ENCODE results near the gene PRLH. TPM values are rescaled to one million over a fixed set of nuclear protein-coding genes. Genes with fewer than 3 reads are reported as not detected.

PRLH gene
- total and polyA plus RNA-seq, 7 donors, result not detected

DNA sequence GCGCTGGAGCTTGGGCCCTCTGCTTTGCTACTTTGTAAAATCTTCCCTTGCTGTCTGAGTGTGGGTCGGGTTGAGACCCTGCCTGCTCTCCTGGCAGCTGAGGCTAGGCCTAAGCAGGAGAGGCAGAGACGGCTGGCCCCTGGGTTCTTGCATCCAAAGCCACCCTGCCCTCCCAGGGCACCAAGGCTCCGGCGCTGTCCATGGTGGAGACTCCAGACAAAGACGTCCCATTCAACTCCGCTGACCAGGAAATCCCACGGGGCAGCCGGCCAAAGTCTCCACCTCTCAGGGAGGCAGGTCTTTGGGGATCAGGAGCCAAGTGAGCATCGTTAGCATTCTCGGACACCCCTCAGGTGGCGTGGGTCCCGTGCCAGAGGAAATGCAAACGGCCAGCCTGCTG, 2.6 kb upstream of the PRLH start:
- 23 to 26% (median 26%) methylated on average over 14 of the region's 14 CpGs for WGBS, 3 donors
- no peak for DNase-seq
- Histone ChIP-seq H3K4me1 (peaks cover 9% of the 10 kb centered on the region), H3K4me3 (no peak overlapping the region), H3K27me3 (ENCODE audit: insufficient read depth in 3 of 3, low read length in 2 of 3) (peaks cover 0 to 5% (median 0%) of the 10 kb centered on the region in 3 donors), H3K27ac (no peak overlapping the region), H3K36me3 (ENCODE audit: insufficient read depth in 1 of 2, low read depth in 1 of 2) (no peaks in the 10 kb centered on the region), H3K9me3 (no peaks in the 10 kb centered on the region)
- intact Hi-C loops (cut with DNase I), result loop anchor here in 1 of 2 donors (10.0 kb wide), 1 partner anchor 439 kb away; no protein-coding TSS in a partner anchor
- TF ChIP-seq, protein P1, sequence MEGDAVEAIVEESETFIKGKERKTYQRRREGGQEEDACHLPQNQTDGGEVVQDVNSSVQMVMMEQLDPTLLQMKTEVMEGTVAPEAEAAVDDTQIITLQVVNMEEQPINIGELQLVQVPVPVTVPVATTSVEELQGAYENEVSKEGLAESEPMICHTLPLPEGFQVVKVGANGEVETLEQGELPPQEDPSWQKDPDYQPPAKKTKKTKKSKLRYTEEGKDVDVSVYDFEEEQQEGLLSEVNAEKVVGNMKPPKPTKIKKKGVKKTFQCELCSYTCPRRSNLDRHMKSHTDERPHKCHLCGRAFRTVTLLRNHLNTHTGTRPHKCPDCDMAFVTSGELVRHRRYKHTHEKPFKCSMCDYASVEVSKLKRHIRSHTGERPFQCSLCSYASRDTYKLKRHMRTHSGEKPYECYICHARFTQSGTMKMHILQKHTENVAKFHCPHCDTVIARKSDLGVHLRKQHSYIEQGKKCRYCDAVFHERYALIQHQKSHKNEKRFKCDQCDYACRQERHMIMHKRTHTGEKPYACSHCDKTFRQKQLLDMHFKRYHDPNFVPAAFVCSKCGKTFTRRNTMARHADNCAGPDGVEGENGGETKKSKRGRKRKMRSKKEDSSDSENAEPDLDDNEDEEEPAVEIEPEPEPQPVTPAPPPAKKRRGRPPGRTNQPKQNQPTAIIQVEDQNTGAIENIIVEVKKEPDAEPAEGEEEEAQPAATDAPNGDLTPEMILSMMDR (IDR thresholded peaks at IDR 0.05), result no peak
- ATAC-seq, result no peak

DNA sequence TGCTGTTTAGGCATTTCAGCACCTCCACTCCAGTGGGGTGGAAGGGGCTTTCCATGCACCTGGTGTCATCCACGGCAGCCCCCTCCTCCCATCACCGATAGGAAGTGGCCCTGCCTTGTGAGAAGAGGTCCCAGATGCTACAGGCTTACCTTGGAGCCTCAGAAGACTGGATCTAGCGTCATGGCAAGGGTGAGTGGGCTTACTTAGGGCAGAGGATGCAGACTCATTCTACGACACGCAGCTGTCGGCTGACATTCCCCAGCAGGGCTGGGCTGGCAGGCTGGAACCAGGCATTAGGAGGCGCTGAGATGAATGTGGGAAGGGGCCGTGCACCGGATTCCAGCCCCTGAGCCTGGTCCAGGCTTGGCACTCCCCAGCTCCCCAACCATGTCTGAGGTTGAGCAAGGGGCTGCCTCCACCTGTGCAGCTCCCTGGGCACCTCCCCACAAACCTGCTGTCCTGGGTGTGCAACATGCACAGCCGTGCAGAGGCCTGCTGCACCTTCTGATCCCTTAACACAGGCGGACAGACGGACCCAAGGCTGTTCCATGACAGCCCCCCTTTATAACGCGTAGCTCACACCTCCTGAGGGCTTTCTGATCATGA, 1.7 kb upstream of the PRLH start:
- Histone ChIP-seq H3K27ac (no peak overlapping the region), H3K27me3 (ENCODE audit: insufficient read depth in 3 of 3, low read length in 2 of 3) (peaks cover 0 to 5% (median 0%) of the 10 kb centered on the region in 3 donors), H3K4me1 (peaks cover 1% of the 10 kb centered on the region), H3K36me3 (ENCODE audit: insufficient read depth in 1 of 2, low read depth in 1 of 2) (no peaks in the 10 kb centered on the region), H3K4me3 (no peak overlapping the region), H3K9me3 (no peaks in the 10 kb centered on the region)
- TF ChIP-seq, protein P1 (IDR thresholded peaks at IDR 0.05), result no peak
- DNase-seq (no peak), ATAC-seq (no peak)
- intact Hi-C loops (cut with DNase I), result loop anchor here (5.0 to 10.0 kb wide), 2 partner anchors 142 to 440 kb away; no protein-coding TSS in a partner anchor
- 62 to 76% (median 63%) methylated on average over 14 of the region's 14 CpGs for WGBS, 3 donors

DNA sequence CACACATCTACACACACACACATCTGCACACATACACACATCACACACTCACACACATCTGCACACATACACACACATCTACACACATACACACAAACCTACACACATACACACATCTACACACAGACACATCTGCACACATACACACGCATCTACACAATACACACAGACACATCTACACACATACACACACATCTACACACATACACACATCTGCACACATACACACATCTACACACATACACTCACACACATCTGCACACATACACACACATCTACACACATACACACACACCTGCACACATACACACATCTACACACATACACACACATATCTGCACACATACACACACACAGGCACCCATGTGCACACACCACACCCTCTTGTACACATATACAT, 400 bp upstream of the PRLH start:
- DNase-seq, result no peak
- ATAC-seq, result no peak
- intact Hi-C loops (cut with DNase I), result loop anchor here (5.0 to 10.0 kb wide), 2 partner anchors 144 to 441 kb away; no protein-coding TSS in a partner anchor
- Histone ChIP-seq H3K27ac (no peak overlapping the region), H3K4me1 (no peaks in the 10 kb centered on the region), H3K9me3 (no peaks in the 10 kb centered on the region), H3K27me3 (ENCODE audit: insufficient read depth in 3 of 3, low read length in 2 of 3) (peaks cover 0 to 5% (median 0%) of the 10 kb centered on the region in 3 donors), H3K4me3 (no peak overlapping the region), H3K36me3 (ENCODE audit: insufficient read depth in 1 of 2, low read depth in 1 of 2) (no peaks in the 10 kb centered on the region)
- TF ChIP-seq, protein P1 (IDR thresholded peaks at IDR 0.05), result no peak
- 92 to 100% (median 94%) methylated on average over 1 of the region's 1 CpG for WGBS, 3 donors

DNA sequence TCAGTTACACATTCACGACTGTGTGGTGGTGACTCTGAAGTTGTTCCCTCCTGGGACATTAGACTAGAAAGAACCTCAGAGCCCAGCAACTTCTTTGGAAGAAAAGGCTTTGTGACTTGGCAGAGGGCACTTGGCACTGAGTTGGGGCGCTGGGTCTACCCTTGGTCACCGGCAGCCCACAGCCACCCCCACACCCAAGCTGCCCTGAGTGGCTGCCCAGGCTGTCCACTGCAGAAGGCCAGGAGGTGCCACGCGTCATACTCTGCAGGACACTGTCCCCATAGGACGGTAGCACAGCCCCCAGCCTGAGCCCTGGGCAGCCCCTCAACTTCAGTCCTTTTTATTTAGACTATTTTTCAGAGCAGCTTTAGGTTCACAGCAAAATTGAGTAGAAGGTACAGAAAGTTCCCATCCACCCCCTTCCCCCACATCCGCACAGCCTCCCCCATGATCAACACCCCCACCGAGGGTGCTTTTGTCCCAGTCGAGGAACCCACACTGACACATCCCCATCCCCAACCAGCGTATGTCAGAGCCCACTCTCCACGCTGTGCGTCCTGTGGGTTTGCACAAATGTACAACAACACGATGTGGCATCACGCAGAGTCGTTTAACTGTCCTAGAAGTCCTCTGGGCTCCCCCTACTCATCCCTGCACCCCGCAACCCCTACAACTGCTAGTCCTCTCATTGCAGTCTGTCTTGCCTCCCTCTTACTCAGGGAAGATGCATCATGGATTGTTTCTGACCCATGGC, 1.1 kb downstream of the PRLH start:
- TF ChIP-seq, protein P1 (IDR thresholded peaks at IDR 0.05), result no peak
- intact Hi-C loops (cut with DNase I), result loop anchor here (5.0 to 10.0 kb wide), 2 partner anchors 145 to 443 kb away; no protein-coding TSS in a partner anchor

More for the DNA sequence above, 1.1 kb downstream of the PRLH start:
- ATAC-seq, result no peak
- peaks cover 0 to 5% (median 0%) of the 10 kb centered on the region in 3 donors for H3K27me3 ChIP-seq (ENCODE audit: insufficient read depth in 3 of 3, low read length in 2 of 3)
- H3K9me3 ChIP-seq, result no peaks in the 10 kb centered on the region
- no peaks in the 10 kb centered on the region for H3K36me3 ChIP-seq (ENCODE audit: insufficient read depth in 1 of 2, low read depth in 1 of 2)
- H3K4me3 ChIP-seq, result no peak overlapping the region
- H3K4me1 ChIP-seq, result peaks cover 3% of the 10 kb centered on the region
- DNase-seq, result no peak
- H3K27ac ChIP-seq, result no peak overlapping the region
- 78 to 82% (median 80%) methylated on average over 16 of the region's 16 CpGs for WGBS, 3 donors

All from psoas muscle (tissue), 8 donors.